ENCODE data around the gene HM13. TPM values are rescaled to one million over a fixed set of nuclear protein-coding genes. Genes with fewer than 3 reads are reported as not detected.
A peak's percentile ranks its signal among the peaks of the same experiment; 100 is the strongest.

The HM13 gene
- total and polyA plus RNA-seq, 2 donors (not counting 3 experiments of a cell fraction or from before 2014, with no cell fraction given), result 211 to 218 TPM

DNA sequence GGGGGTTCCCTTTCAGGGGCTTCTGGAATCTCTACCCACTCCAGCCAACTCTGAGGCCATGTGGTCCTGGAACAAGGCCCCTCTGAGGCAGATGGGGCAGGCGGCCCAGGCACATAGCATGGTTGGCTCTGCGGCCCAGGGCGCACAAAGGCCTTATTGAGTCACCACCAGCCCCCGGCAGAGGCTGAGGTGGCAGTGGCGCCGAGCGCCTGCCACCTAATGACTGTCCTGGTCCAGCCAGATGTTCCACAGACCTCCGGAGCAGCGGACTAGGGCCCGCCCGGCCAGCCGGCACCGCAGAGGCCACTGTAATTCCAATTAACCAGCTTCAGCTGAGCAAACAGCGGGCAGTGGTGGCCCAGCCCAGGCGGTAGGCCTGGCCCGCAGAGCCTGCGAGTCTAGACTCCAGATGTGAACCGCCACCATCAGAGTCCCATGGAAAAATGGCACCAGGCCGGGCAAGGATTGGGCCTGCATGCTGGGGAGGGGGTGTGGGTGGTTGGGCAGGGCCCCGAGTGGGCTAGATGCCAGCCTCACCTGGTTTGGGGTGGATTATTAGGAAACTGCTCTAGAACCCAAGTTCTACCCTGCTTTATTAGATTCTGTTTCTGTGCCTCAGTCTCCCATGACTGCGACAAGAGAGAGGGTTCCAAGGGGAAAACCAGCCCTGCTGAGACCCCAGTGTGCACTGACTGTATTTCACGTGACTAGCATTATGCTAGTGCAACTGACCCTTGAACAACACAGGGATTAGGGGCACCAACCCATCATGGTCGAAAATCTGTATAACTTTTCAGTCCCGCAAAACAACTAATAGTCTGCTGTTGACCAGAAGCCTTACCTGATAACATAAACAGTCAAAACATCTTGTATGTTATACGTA is 56.7 kb downstream of the HM13 start:
- Histone ChIP-seq H4K20me1 (replicated peaks; ENCODE audit: control insufficient read depth, extremely low read depth, insufficient read depth, low read length) (no peaks in the 10 kb centered on the region), H2AFZ (ENCODE audit: low read depth, low read length) (no peak overlapping the region), H3K9ac (replicated peaks; ENCODE audit: extremely low read depth, insufficient read depth, low read length) (no peak overlapping the region), H3K4me1 (ENCODE audit: control insufficient read depth, extremely low read depth, insufficient read depth, low read length) (peaks cover 45% of the 10 kb centered on the region), H3K36me3 (ENCODE audit: control insufficient read depth in 2 of 2, extremely low read depth in 1 of 2, insufficient read depth in 2 of 2, low read length in 2 of 2) (peaks cover 0 to 2% of the 10 kb centered on the region in 2 experiments), H3K9me3 (replicated peaks; ENCODE audit: control insufficient read depth, insufficient read depth, low read length) (no peaks in the 10 kb centered on the region), H3K27ac (ENCODE audit: insufficient read depth, low read depth, low read length) (peak overlapping the region; percentile 9), H3K9me1 (replicated peaks; ENCODE audit: control insufficient read depth, extremely low read depth, insufficient read depth, low read length) (no peaks in the 10 kb centered on the region), H3K4me2 (ENCODE audit: insufficient read depth, low read length) (no peak overlapping the region), H3K79me2 (ENCODE audit: control insufficient read depth, insufficient read depth, low read length) (no peaks in the 10 kb centered on the region), H3K4me3 (replicated peaks in 1 of 3; ENCODE audit: insufficient read depth in 1 of 3, low read depth in 1 of 3, low read length in 3 of 3) (no peak overlapping the region), H3K27me3 (ENCODE audit: control insufficient read depth in 2 of 2, insufficient read depth in 2 of 2, low read length in 2 of 2) (no peaks in the 10 kb centered on the region)
- intact Hi-C loops (cut with micrococcal nuclease), result no loop called here
- no TSS peak for BruUV-seq (replicated peaks)
- DNase-seq (ENCODE audit: low read depth, low spot score), result no peak
- dilution Hi-C loops (cut with MboI; ENCODE audit: extremely low pct_ligation_motif_present, low sequenced_read_pairs), result no loop called here
- TF ChIP-seq POLR2A (IDR thresholded peaks at IDR 0.05; ENCODE audit: low read depth, low read length), result no peak
- TF ChIP-seq, protein P1, sequence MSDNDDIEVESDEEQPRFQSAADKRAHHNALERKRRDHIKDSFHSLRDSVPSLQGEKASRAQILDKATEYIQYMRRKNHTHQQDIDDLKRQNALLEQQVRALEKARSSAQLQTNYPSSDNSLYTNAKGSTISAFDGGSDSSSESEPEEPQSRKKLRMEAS (IDR thresholded peaks at IDR 0.05; ENCODE audit: insufficient read depth, insufficient read length), result no peak
- peak; percentile 37 for FAIRE-seq
- ChIA-PET CTCF (interaction anchor here (1.1 to 30.9 kb wide), 5 partner anchors 8 to 37 kb away, joined by 4 to 1817 read pairs (median 40); partner anchors contain the start of gene ID1), POLR2A (interaction anchor here (0.8 kb wide), 1 partner anchor 42 kb away, joined by 3 read pairs; no protein-coding TSS in a partner anchor)

DNA sequence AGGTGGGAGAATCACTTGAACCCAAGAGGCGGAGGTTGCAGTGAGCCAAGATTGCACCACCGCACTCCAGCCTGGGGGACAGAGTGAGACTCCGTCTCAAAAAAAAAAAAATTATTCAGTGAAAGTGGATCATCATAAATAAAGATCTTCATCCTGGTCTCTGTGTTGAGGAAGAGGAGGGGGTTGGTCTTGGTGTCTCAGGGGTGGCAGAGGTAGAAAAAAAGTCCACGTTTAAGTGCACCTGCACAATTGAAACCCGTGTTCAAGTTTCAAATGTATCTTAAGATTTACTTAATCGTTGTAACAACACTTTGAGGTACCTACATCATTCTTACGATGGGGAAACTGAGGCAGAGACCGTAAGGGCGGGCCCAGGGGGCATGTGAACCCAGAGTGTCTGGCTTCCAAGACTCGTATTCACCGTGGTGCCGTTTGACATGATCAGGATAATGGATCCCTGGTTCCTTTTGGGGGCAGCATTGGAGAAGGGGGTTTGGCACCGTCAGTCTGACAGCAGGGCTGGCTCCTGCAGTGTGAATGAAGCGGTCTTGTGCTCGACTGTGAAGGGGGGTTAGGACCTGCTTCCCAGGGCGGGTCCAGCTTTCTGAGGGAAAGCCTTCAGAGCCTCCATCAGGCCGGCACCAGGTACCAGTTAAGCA is 57.9 kb downstream of the HM13 start:
- H3K79me2 ChIP-seq (ENCODE audit: control insufficient read depth, insufficient read depth, low read length), result no peaks in the 10 kb centered on the region
- intact Hi-C loops (cut with micrococcal nuclease), result loop anchor here (1.0 kb wide), 2 partner anchors 12 to 38 kb away; no protein-coding TSS in a partner anchor
- H3K4me3 ChIP-seq (replicated peaks in 1 of 3; ENCODE audit: insufficient read depth in 1 of 3, low read depth in 1 of 3, low read length in 3 of 3), result no peak overlapping the region
- H3K4me1 ChIP-seq (ENCODE audit: control insufficient read depth, extremely low read depth, insufficient read depth, low read length), result peaks cover 43% of the 10 kb centered on the region
- BruUV-seq (replicated peaks), result TSS peak; percentile 87
- CTCF ChIA-PET, result interaction anchor here (1.7 to 30.9 kb wide), 5 partner anchors 9 to 62 kb away, joined by 8 to 1817 read pairs (median 21); partner anchors contain the start of gene ID1
- peak overlapping the region; percentile 47 for H3K4me2 ChIP-seq (ENCODE audit: insufficient read depth, low read length)
- H2AFZ ChIP-seq (ENCODE audit: low read depth, low read length), result no peak overlapping the region
- TF ChIP-seq, protein P1 (IDR thresholded peaks at IDR 0.05; ENCODE audit: insufficient read depth, insufficient read length), result no peak
- TF ChIP-seq MYC (IDR thresholded peaks at IDR 0.05; ENCODE audit: low read depth, low read length) (no peak), POLR2AphosphoS5 (IDR thresholded peaks at IDR 0.05; ENCODE audit: insufficient read depth, low read depth, low read length) (no peak), FOS (IDR thresholded peaks at IDR 0.05; ENCODE audit: borderline replicate concordance, insufficient read depth, low read length) (no peak), POLR2A (IDR thresholded peaks at IDR 0.05; ENCODE audit: low read depth, low read length) (no peak), GATA2 (IDR thresholded peaks at IDR 0.05; ENCODE audit: insufficient read depth, insufficient read length, low read depth, low read length) (no peak), JUN (IDR thresholded peaks at IDR 0.05; ENCODE audit: borderline replicate concordance, insufficient read depth, insufficient read length, low read depth) (no peak), EZH2 (IDR thresholded peaks at IDR 0.05; ENCODE audit: borderline replicate concordance, low read depth, low read length, severe bottlenecking) (no peak)
- TF ChIP-seq, protein P2, sequence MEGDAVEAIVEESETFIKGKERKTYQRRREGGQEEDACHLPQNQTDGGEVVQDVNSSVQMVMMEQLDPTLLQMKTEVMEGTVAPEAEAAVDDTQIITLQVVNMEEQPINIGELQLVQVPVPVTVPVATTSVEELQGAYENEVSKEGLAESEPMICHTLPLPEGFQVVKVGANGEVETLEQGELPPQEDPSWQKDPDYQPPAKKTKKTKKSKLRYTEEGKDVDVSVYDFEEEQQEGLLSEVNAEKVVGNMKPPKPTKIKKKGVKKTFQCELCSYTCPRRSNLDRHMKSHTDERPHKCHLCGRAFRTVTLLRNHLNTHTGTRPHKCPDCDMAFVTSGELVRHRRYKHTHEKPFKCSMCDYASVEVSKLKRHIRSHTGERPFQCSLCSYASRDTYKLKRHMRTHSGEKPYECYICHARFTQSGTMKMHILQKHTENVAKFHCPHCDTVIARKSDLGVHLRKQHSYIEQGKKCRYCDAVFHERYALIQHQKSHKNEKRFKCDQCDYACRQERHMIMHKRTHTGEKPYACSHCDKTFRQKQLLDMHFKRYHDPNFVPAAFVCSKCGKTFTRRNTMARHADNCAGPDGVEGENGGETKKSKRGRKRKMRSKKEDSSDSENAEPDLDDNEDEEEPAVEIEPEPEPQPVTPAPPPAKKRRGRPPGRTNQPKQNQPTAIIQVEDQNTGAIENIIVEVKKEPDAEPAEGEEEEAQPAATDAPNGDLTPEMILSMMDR (IDR thresholded peaks at IDR 0.05; ENCODE audit: extremely low read depth in 1 of 2, insufficient read depth in 1 of 2, low read depth in 1 of 2, low read length in 2 of 2), result no peak
- peak overlapping the region; percentile 65 for H3K9ac ChIP-seq (replicated peaks; ENCODE audit: extremely low read depth, insufficient read depth, low read length)
- DNase-seq (ENCODE audit: low read depth, low spot score) (no peak), FAIRE-seq (no peak)
- dilution Hi-C loops (cut with MboI; ENCODE audit: extremely low pct_ligation_motif_present, low sequenced_read_pairs), result no loop called here
- no peaks in the 10 kb centered on the region for H3K9me3 ChIP-seq (replicated peaks; ENCODE audit: control insufficient read depth, insufficient read depth, low read length)
- H4K20me1 ChIP-seq (replicated peaks; ENCODE audit: control insufficient read depth, extremely low read depth, insufficient read depth, low read length), result no peaks in the 10 kb centered on the region
- H3K27ac ChIP-seq (ENCODE audit: insufficient read depth, low read depth, low read length), result peak overlapping the region; percentile 93
- no peaks in the 10 kb centered on the region for H3K9me1 ChIP-seq (replicated peaks; ENCODE audit: control insufficient read depth, extremely low read depth, insufficient read depth, low read length)
- H3K27me3 ChIP-seq (ENCODE audit: control insufficient read depth in 2 of 2, insufficient read depth in 2 of 2, low read length in 2 of 2), result no peaks in the 10 kb centered on the region
- POLR2A ChIA-PET, result interaction anchor here (0.8 to 2.7 kb wide), 6 partner anchors 33 to 151 kb away, joined by 3 to 48 read pairs (median 6); partner anchors contain the start of gene ID1
- no peaks in the 10 kb centered on the region for H3K36me3 ChIP-seq (ENCODE audit: control insufficient read depth in 2 of 2, extremely low read depth in 1 of 2, insufficient read depth in 2 of 2, low read length in 2 of 2)

Measured in endothelial cell of umbilical vein (primary cell).